Left ventricle myocardium inferior (tissue), 1 donor: Measurements from ENCODE around the gene NOS1AP. TPM values are rescaled to one million over a fixed set of nuclear protein-coding genes. Genes with fewer than 3 reads are reported as not detected.
"Not testable (repeated sequence)": the region's sequence is repeated elsewhere in the genome, so short reads cannot be mapped to it uniquely, and the experiment has no call there.

Experiments
- DNase-seq: peaks from one replicate; pipeline ENCODE4 v3.0.0-alpha.2; 2020
- H3K27ac ChIP-seq: fragments of 200-600 bp; replicated peaks from 2 replicates; pipeline ENCODE4 v1.8.0; 2021
- H3K27me3 ChIP-seq: fragments of 200-600 bp; 2 replicates; pipeline ENCODE4 v1.8.0; 2021; ENCODE audit warnings: low read depth
- H3K36me3 ChIP-seq: fragments of 200-600 bp; 2 replicates; pipeline ENCODE4 v1.8.0; 2021
- H3K4me1 ChIP-seq: fragments of 200-600 bp; 2 replicates; pipeline ENCODE4 v1.8.0; 2021
- H3K4me3 ChIP-seq: fragments of 200-600 bp; 2 replicates; pipeline ENCODE4 v1.8.0; 2021; ENCODE audit warnings: mild to moderate bottlenecking, moderate library complexity
- H3K9me3 ChIP-seq: fragments of 200-600 bp; replicated peaks from 2 replicates; pipeline ENCODE4 v1.8.0; 2021
- CTCF ChIP-seq: fragments of 200-600 bp; IDR thresholded peaks from 2 replicates; pipeline ENCODE4 v1.8.0; 2021; ENCODE audit warnings: antibody characterized with exemption, mild to moderate bottlenecking, borderline replicate concordance
- intact Hi-C: fragments of 100-400 bp; cut with micrococcal nuclease; formaldehyde crosslinking; loops from one replicate; pipeline ENCODE4 v1.11.0; 2022
- total RNA-seq: library from RNA; stranded (reverse); fragmentation: NEBNext Ultra II Directional; extraction: Animal tissue kit (Norgen Biotek cat#: 25700); gene quantifications from one replicate; pipeline ENCODE4 v1.2.1, GENCODE V29; 2021
- donor health status: DM: no; HTN: yes; CAD: no; lungs with severe emphysema.

The NOS1AP gene
- total RNA-seq, 1 donor from 2014 or later = 6.2 TPM

- Histone ChIP-seq H3K36me3 (no peaks in the 10 kb centered on the region), H3K27ac (peak overlapping the region; percentile 56), H3K4me1 (peaks cover 67% of the 10 kb centered on the region), H3K27me3 (no peaks in the 10 kb centered on the region), H3K4me3 (no peak overlapping the region), H3K9me3 (no peaks in the 10 kb centered on the region)
- no peak for DNase-seq
- intact Hi-C loops = no loop called here
- no peak for TF ChIP-seq CTCF
Measured at GRCh38 chr1:162197041-162197531, 127.6 kb downstream of the NOS1AP start.

- peaks cover 60% of the 10 kb centered on the region for H3K4me1 ChIP-seq
- no peak overlapping the region for H3K4me3 ChIP-seq
- no peaks in the 10 kb centered on the region for H3K27me3 ChIP-seq
- H3K9me3 ChIP-seq = no peaks in the 10 kb centered on the region
- no peaks in the 10 kb centered on the region for H3K36me3 ChIP-seq
- peak overlapping the region; percentile 56 for H3K27ac ChIP-seq
- intact Hi-C loops = no loop called here
- no peak for DNase-seq
- TF ChIP-seq CTCF = no peak
Measured at GRCh38 chr1:162197615-162198421, 128.3 kb downstream of the NOS1AP start.

GRCh38 chr1:162200096-162200847 is 130.8 kb downstream of the NOS1AP start:
- intact Hi-C loops = no loop called here
- H3K27ac ChIP-seq = no peak overlapping the region
- no peaks in the 10 kb centered on the region for H3K9me3 ChIP-seq
- no peak for DNase-seq
- H3K4me3 ChIP-seq = no peak overlapping the region
- no peak for TF ChIP-seq CTCF
- H3K36me3 ChIP-seq = no peaks in the 10 kb centered on the region
- peaks cover 37% of the 10 kb centered on the region for H3K4me1 ChIP-seq
- H3K27me3 ChIP-seq = no peaks in the 10 kb centered on the region

- H3K4me3 ChIP-seq, H3K27ac ChIP-seq, H3K27me3 ChIP-seq, intact Hi-C loops, H3K9me3 ChIP-seq, DNase-seq, H3K36me3 ChIP-seq: not testable (repeated sequence)
- H3K4me1 ChIP-seq = peaks cover 38% of the 10 kb centered on the region
Measured at GRCh38 chr1:162201062-162201461, 131.6 kb downstream of the NOS1AP start.

GRCh38 chr1:162204129-162204822 is 134.8 kb downstream of the NOS1AP start:
- H3K4me1 ChIP-seq = peaks cover 34% of the 10 kb centered on the region
- intact Hi-C loops = no loop called here

More at GRCh38 chr1:162204129-162204822, 134.8 kb downstream of the NOS1AP start:
- no peak overlapping the region for H3K27ac ChIP-seq
- no peaks in the 10 kb centered on the region for H3K9me3 ChIP-seq
- TF ChIP-seq CTCF = no peak
- H3K4me3 ChIP-seq = no peak overlapping the region
- no peaks in the 10 kb centered on the region for H3K36me3 ChIP-seq
- DNase-seq = no peak
- H3K27me3 ChIP-seq = no peaks in the 10 kb centered on the region
